PFSK-1 (cell line): ENCODE measurements around the gene DIRAS3. TPM values are rescaled to one million over a fixed set of nuclear protein-coding genes. Genes with fewer than 3 reads are reported as not detected.

Source experiments
- FOXP2 ChIP-seq: optimal IDR thresholded peaks from 2 replicates; pipeline ENCODE3; 2011; ENCODE audit warnings: borderline replicate concordance, control low read depth, inconsistent platforms; ENCODE audit not compliant: insufficient read depth; ENCODE audit errors: extremely low read length, extremely low read depth
- POLR2AphosphoS5 ChIP-seq: IDR thresholded peaks from 2 replicates; pipeline ENCODE4 v1.6.1; 2012; ENCODE audit warnings: low read depth, mild to moderate bottlenecking, control low read depth, low read length, moderate library complexity
- SIN3A ChIP-seq: IDR thresholded peaks from 2 replicates; pipeline ENCODE4 v1.6.1; 2012; ENCODE audit warnings: mild to moderate bottlenecking, low read length, moderate library complexity, borderline replicate concordance; ENCODE audit not compliant: insufficient read depth
- TAF1 ChIP-seq: IDR thresholded peaks from 2 replicates; pipeline ENCODE4 v1.6.1; 2012; ENCODE audit warnings: low read length, control low read depth, borderline replicate concordance; ENCODE audit not compliant: insufficient read depth
- polyA plus RNA-seq: library from polyadenylated mRNA; unstranded; fragments of >200 nt; gene quantifications from one replicate; pipeline ENCODE4 v1.2.1, GENCODE V29; 2012; ENCODE audit warnings: low read depth, missing spikeins; ENCODE audit not compliant: insufficient read length
- TF ChIP-seq, protein P1 (sequence below), 2 experiments: IDR thresholded peaks; 2 replicates each; pipeline versions ENCODE4 v1.6.1 to v1.8.0; 2011 to 2012; ENCODE audit warnings: low read depth in 2 of 2, low read length in 2 of 2, control low read depth in 1 of 2, inconsistent platforms in 1 of 2, mild to moderate bottlenecking in 1 of 2, moderate library complexity in 1 of 2; ENCODE audit not compliant: insufficient read depth in 1 of 2

DIRAS3 gene, protein sequence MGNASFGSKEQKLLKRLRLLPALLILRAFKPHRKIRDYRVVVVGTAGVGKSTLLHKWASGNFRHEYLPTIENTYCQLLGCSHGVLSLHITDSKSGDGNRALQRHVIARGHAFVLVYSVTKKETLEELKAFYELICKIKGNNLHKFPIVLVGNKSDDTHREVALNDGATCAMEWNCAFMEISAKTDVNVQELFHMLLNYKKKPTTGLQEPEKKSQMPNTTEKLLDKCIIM
- not detected for polyA plus RNA-seq

DNA sequence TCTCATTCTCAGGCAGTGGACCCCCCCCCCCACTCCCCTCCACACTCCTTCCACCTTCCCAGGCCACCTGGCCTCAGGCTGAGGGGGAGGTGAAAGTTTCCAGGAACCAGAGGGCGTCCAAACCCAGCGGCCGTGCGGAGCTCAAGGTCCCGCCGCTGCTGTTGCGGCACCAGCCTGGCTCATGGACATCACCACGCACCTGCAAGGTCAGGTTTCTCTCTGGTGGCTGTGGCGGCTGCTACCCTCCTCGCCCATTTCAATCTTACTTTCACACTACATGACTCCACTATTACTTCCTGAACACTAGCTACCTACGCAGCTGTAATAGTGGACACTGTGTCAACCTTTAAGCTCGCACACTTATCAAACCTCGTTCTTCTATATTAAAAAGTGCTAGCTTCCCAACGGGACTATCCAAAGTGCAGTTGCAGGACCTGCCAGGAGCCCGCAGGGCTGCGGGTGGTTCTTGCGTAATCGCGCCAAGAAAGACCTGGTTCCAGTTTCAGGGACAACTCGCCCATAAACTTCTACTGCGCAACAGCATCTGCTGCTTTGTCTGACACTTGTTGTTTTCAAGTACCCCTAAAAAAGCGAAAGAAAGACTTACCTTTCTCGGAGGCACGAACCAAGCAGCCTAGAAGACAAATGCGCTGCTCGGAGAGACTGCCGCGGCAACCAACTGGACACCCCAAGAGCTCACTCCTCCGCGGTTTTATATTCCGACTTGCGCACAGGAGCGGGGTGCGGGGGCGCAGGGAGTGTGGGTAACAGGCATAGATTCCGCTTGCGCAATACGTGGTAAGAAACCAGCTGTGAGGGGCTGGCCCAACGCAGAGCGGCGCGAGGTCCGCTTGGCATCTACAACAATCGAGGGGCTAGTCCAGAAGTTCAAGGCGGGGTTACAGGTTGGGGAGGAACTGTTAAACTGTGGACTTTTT lies at the start of gene DIRAS3:
Gene DIRAS3 (minus strand): TSS at position 687 of the 938 bp plus-strand sequence. CDS start 3,330 bp downstream, outside the sequence.
- no peak for TF ChIP-seq POLR2AphosphoS5
- TF ChIP-seq TAF1, result no peak
- TF ChIP-seq FOXP2, result no peak
- no peak for TF ChIP-seq SIN3A
- TF ChIP-seq, protein P1, sequence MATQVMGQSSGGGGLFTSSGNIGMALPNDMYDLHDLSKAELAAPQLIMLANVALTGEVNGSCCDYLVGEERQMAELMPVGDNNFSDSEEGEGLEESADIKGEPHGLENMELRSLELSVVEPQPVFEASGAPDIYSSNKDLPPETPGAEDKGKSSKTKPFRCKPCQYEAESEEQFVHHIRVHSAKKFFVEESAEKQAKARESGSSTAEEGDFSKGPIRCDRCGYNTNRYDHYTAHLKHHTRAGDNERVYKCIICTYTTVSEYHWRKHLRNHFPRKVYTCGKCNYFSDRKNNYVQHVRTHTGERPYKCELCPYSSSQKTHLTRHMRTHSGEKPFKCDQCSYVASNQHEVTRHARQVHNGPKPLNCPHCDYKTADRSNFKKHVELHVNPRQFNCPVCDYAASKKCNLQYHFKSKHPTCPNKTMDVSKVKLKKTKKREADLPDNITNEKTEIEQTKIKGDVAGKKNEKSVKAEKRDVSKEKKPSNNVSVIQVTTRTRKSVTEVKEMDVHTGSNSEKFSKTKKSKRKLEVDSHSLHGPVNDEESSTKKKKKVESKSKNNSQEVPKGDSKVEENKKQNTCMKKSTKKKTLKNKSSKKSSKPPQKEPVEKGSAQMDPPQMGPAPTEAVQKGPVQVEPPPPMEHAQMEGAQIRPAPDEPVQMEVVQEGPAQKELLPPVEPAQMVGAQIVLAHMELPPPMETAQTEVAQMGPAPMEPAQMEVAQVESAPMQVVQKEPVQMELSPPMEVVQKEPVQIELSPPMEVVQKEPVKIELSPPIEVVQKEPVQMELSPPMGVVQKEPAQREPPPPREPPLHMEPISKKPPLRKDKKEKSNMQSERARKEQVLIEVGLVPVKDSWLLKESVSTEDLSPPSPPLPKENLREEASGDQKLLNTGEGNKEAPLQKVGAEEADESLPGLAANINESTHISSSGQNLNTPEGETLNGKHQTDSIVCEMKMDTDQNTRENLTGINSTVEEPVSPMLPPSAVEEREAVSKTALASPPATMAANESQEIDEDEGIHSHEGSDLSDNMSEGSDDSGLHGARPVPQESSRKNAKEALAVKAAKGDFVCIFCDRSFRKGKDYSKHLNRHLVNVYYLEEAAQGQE (IDR thresholded peaks at IDR 0.05; ENCODE audit: insufficient read depth in 1 of 2, low read depth in 2 of 2, low read length in 2 of 2), result no peak

DNA sequence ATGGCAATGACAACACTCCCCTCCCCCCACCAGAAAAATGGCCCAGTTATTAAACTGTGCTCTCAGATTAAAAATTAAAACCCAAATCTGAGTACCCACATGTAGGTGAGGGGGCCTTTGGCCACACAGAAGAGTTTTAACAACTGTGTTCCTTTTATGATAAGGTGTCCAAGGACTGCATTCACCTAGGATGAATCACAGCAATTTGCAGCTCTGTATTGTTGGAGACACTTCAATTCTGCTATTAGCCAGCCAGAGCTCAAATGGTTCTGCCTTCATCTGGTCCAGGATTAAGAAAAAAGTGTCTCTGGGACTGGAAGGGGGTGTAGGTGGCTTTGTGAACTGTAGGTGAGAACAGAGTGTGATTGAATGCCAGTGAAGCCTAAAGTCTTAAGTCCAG lies 43.3 kb upstream of the DIRAS3 start:
- TF ChIP-seq POLR2AphosphoS5 (no peak), TAF1 (no peak), SIN3A (no peak), FOXP2 (no peak)
- TF ChIP-seq, protein P1 (IDR thresholded peaks at IDR 0.05; ENCODE audit: insufficient read depth in 1 of 2, low read depth in 2 of 2, low read length in 2 of 2), result no peak

DNA sequence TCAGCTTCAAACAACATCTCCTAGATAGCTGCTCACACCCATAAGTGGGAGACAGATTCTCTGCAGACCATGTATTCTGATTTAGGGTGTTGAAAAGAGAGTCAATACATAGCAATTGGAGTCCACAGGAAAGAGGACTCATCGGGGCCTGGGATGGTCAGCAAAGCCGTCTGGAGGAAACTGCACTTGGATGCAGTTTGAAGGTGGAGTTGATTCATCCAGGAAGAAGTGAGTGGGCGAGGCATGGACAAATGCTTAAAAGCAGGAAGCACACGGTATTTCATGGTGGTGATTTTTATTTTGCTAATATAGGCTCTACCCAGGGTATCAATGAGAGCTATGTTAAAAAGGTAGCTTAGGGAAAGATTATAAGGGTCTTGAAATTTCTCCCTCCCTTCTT lies 36.8 kb upstream of the DIRAS3 start:
- TF ChIP-seq FOXP2 (no peak), SIN3A (no peak), TAF1 (no peak), POLR2AphosphoS5 (no peak)
- TF ChIP-seq, protein P1 (IDR thresholded peaks at IDR 0.05; ENCODE audit: insufficient read depth in 1 of 2, low read depth in 2 of 2, low read length in 2 of 2), result no peak

DNA sequence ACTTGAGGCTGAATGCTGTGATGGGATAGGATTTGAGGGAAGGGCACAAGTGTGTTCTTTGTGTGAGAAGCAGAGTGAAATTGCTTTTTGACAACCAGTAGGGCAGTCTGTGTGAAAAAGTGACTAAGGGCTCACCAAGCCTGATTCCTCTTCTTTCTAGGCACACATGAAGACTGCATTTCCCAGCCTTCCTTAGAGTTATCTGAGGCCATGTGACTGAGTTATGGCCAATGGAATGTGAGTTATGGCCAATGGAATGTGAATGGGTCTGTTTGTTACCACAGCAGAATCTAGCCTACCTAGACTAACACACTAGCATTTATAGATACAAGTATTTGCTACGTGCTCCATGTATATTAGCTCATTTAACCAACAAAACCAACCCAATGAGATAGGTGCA lies 35.3 kb upstream of the DIRAS3 start:
- TF ChIP-seq SIN3A (no peak), POLR2AphosphoS5 (no peak), FOXP2 (no peak), TAF1 (no peak)
- TF ChIP-seq, protein P1 (IDR thresholded peaks at IDR 0.05; ENCODE audit: insufficient read depth in 1 of 2, low read depth in 2 of 2, low read length in 2 of 2), result no peak
